Sigmoid colon (tissue), 3 donors: ENCODE measurements around the gene SLC6A6.

Source experiments
- CTCF ChIP-seq, 4 experiments: fragments of 450-650 bp in 3 of 4; fragments of 200-600 bp in 1 of 4; IDR thresholded peaks; one replicate each; pipeline ENCODE4 v1.5.1; 2016 to 2019; ENCODE audit warnings: antibody characterized with exemption in 4 of 4, mild to moderate bottlenecking in 3 of 4, moderate library complexity in 2 of 4
- POLR2A ChIP-seq, 2 donors: fragments of 450-650 bp; IDR thresholded peaks; one replicate each; pipeline ENCODE4 v1.6.1; 2016; ENCODE audit warnings: antibody characterized with exemption in 2 of 2, mild to moderate bottlenecking in 2 of 2, moderate library complexity in 2 of 2

DNA sequence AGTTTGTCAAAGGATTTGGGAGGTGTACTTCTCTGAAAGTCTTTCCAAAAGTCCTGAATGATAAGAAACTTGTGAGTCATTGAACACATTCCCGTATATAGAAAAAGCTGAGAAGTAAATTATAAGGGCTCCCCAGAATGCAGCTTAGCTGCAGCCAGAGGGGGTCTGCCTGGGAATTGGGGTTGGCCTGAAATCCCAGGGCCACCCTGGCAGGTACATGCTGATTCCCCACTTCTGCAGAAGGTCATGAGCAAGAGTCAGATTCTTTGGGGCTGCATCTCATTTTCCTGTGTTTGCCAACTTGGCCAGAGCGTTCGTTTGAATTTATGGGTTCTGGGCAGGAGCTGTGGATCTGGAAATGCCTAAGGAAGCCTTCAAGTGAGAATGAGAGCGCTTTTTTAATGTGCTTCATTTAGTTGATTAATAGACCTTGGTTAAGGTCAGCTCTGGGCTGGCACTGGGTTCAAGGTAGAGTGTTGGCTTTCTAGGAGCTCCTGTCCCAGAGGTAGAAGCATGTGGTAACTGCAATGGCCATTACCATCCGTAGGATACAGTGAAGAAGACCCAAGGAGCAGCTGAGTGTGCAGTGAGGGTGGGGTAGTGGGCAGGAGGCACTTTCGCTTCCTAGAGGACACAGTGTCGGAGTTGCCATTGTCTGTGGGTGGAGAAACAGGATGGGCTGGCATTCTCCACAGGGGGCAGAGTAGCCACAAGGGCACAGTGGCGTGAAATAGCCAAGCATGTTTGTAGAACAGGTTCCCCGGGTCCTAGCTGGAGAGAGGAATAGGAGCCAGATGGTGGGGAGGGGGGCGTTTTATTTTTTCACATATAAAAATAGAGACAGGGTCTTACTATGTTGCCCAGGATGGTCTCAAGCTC, 3.2 kb downstream of the SLC6A6 start:
- TF ChIP-seq CTCF (IDR thresholded peaks at IDR 0.05): no peak
- no peak for TF ChIP-seq POLR2A (IDR thresholded peaks at IDR 0.05)
